IMR-90 (cell line): ENCODE measurements around the gene ARVCF.

Experiments used
- CEBPB ChIP-seq: IDR thresholded peaks from 2 replicates; pipeline ENCODE4 v1.6.1; 2012; ENCODE audit warnings: low read depth, low read length, improper control_type of control experiment
- FOS ChIP-seq: fragments of 150-350 bp; IDR thresholded peaks from 2 replicates; pipeline ENCODE4 v1.6.1; 2016; ENCODE audit warnings: low read depth, low read length
- MXI1 ChIP-seq: IDR thresholded peaks from 2 replicates; pipeline ENCODE4 v1.6.1; 2012; ENCODE audit warnings: low read depth, mild to moderate bottlenecking, low read length, moderate library complexity, borderline replicate concordance
- POLR2A ChIP-seq: IDR thresholded peaks from 2 replicates; pipeline ENCODE4 v1.6.1; 2012; ENCODE audit warnings: mild to moderate bottlenecking, low read depth, low read length
- RAD21 ChIP-seq: IDR thresholded peaks from 2 replicates; pipeline ENCODE4 v1.6.1; 2012; ENCODE audit warnings: low read length, improper control_type of control experiment
- RCOR1 ChIP-seq: IDR thresholded peaks from 2 replicates; pipeline ENCODE4 v1.6.1; 2012; ENCODE audit warnings: mild to moderate bottlenecking, low read length, improper control_type of control experiment; ENCODE audit not compliant: insufficient replicate concordance
- TF ChIP-seq, protein P1 (sequence below): conservative IDR thresholded peaks from 2 replicates; pipeline ENCODE4 v1.5.1; 2012; ENCODE audit warnings: mild to moderate bottlenecking, low read depth, low read length, improper control_type of control experiment

- TF ChIP-seq, protein P1, sequence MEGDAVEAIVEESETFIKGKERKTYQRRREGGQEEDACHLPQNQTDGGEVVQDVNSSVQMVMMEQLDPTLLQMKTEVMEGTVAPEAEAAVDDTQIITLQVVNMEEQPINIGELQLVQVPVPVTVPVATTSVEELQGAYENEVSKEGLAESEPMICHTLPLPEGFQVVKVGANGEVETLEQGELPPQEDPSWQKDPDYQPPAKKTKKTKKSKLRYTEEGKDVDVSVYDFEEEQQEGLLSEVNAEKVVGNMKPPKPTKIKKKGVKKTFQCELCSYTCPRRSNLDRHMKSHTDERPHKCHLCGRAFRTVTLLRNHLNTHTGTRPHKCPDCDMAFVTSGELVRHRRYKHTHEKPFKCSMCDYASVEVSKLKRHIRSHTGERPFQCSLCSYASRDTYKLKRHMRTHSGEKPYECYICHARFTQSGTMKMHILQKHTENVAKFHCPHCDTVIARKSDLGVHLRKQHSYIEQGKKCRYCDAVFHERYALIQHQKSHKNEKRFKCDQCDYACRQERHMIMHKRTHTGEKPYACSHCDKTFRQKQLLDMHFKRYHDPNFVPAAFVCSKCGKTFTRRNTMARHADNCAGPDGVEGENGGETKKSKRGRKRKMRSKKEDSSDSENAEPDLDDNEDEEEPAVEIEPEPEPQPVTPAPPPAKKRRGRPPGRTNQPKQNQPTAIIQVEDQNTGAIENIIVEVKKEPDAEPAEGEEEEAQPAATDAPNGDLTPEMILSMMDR = no peak
- TF ChIP-seq POLR2A (no peak), RCOR1 (no peak), FOS (no peak), RAD21 (no peak), CEBPB (no peak), MXI1 (no peak)
Observed at GRCh38 chr22:20019661-20020532, 3.3 kb upstream of the ARVCF start.
